Stimulated activated CD8-positive, alpha-beta memory T cell treated with anti-CD3 and anti-CD28 coated beads, Interleukin-4, amount 100 ng/mL, for 4 hours (primary cell): Measurements from ENCODE around the gene GEMIN2.
"Not testable (repeated sequence)": the region's sequence is repeated elsewhere in the genome, so short reads cannot be mapped to it uniquely, and the experiment has no call there.

Source experiments
- DNase-seq, 2 donors: peaks; one replicate each; pipeline ENCODE4 v3.0.0-alpha.2; 2020; ENCODE audit warnings: low read depth in 2 of 2, low spot score in 1 of 2

The GEMIN2 gene

GRCh38 chr14:39176263-39177167 is 62.4 kb downstream of the GEMIN2 start:
- no peak for DNase-seq

DNA sequence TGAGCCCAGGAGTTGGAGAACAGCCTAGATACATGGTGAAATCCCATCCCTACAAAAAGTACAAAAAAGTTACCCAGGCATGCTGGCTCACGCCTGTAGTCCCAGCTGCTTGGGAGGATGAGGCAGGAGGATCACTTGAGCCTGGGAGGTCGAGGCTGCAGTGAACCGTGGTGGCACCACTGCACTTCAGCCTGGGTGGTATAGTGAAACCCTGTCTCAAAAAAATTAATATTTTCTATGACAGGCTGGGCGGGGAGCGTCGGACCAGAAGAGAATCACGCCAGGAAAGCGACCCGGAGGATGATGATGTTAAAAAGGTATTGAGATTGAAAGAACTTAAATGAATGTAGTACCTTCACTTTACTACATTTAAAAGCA is 63.0 kb downstream of the GEMIN2 start:
- DNase-seq = no peak

GRCh38 chr14:39179042-39179441 is 64.9 kb downstream of the GEMIN2 start:
- DNase-seq = no peak

DNA sequence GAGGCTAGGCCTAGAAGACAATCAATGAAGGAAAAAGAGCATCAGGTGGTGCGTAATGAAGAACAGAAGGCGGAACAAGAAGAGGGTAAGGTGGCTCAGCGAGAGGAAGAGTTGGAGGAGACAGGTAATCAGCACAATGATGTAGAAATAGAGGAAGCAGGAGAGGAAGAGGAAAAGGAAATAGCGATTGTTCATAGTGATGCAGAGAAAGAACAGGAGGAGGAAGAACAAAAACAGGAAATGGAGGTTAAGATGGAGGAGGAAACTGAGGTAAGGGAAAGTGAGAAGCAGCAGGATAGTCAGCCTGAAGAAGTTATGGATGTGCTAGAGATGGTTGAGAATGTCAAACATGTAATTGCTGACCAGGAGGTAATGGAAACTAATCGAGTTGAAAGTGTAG is 66.4 kb downstream of the GEMIN2 start:
- no peak for DNase-seq

- DNase-seq = no peak
These were observed 67.0 kb downstream of the GEMIN2 start for GRCh38 chr14:39181026-39181692.

DNA sequence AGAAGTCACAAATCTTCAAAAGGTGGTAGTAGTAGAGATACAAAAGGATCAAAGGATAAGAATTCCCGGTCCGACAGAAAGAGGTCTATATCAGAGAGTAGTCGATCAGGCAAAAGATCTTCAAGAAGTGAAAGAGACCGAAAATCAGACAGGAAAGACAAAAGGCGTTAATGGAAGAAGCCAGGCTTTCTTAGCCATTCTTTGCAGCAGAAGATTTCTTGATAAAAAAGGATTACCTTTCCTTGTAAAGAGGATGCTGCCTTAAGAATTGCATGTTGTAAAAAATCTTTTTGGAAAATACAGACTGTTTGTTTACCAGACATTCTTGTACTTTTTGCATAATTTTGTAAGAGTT is 67.5 kb downstream of the GEMIN2 start:
- DNase-seq = no peak

DNA sequence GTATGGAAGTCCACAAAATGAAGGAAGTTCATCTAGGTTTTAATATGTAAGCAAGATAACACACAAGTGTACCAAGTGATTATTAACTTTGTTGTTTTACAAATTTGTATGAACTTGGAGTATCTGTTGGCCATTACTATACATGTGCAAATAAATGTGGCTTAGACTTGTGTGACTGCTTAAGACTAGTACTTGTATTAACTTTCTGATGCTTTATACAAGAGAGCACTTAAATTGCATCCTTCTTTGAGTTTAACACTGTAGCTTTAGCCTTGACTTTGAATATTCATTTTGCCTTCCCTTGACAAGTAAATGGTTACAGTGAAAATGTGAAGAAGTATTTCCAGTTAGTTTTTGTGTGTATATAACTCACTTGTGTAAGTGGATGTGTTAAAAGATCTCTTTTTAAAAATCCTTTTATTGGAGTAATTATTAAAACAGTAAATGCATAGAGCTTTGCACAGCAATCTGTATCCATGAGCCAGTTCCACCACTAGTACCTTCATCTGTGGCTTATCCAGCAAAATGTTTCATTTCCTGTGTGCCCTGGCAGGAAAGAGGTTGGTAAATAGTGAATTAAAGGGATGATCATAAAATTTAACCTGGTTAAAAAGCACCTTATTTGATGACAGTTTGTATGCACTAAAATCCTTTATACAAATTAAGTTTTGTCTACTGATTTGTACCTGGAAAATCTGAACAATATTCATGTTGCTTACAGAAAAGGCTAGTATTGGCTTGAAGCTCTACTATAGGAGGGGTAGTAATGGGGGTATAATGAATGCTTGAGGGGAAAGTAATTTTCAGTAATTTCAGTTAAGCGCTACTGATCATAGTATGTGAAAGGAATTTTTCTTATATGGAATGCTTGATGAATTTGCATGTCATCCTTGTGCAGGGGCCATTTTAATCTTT is 68.9 kb downstream of the GEMIN2 start:
- no peak for DNase-seq

DNA sequence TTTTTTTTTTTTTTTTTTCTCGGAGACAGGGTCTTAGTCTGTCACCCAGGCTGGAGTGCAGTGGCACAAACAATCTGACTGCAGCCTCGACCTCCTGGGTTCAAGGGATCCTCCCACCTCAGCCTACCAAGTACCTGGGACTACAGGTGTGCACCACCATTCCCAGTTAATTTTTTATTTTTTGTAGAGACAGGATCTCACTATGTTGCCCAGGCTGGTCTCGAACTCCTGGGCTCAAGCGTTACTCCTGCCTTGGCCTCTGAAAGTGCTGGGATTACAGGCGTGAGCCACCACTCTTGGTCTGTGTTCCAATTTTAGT is 69.5 kb downstream of the GEMIN2 start:
- DNase-seq = not testable (repeated sequence)

- DNase-seq = no peak
These were observed 70.6 kb downstream of the GEMIN2 start for GRCh38 chr14:39184628-39185255.

GRCh38 chr14:39185256-39186049 is 71.3 kb downstream of the GEMIN2 start:
- no peak for DNase-seq
